Smooth muscle cell (in vitro differentiated cells): ENCODE results near the gene KRT27. TPM values are rescaled to one million over a fixed set of nuclear protein-coding genes. Genes with fewer than 3 reads are reported as not detected.

Experiments
- DNase-seq: peaks from one replicate; lab custom pipeline; 2025; ENCODE audit not compliant: unreplicated experiment; lab: John Stamatoyannopoulos, UW
- H2AFZ ChIP-seq: fragments of 200-600 bp; sonication (generic); 2 replicates; pipeline ENCODE4 v1.6.0; 2016; ENCODE audit warnings: antibody characterized with exemption, low read depth, mild to moderate bottlenecking
- H3F3A ChIP-seq: fragments of 200-600 bp; sonication (generic); 2 replicates; pipeline ENCODE4 v1.6.0; 2017; ENCODE audit warnings: antibody characterized with exemption, low read depth
- H3K27ac ChIP-seq: fragments of 200-600 bp; sonication (generic); 2 replicates; pipeline ENCODE4 v1.5.1; 2016; ENCODE audit warnings: low read depth, mild to moderate bottlenecking
- H3K27me3 ChIP-seq: fragments of 200-600 bp; sonication (generic); 2 replicates; pipeline ENCODE4 v1.6.1; 2016; ENCODE audit warnings: low read depth, mild to moderate bottlenecking
- H3K36me3 ChIP-seq: fragments of 200-600 bp; sonication (generic); 2 replicates; pipeline ENCODE4 v1.5.1; 2016; ENCODE audit warnings: low read depth
- H3K4me1 ChIP-seq: fragments of 200-600 bp; sonication (generic); 2 replicates; pipeline ENCODE4 v1.5.1; 2016; ENCODE audit warnings: low read depth
- H3K4me2 ChIP-seq: fragments of 200-600 bp; sonication (generic); 2 replicates; pipeline ENCODE4 v1.6.0; 2016; ENCODE audit warnings: mild to moderate bottlenecking
- H3K4me3 ChIP-seq: fragments of 200-600 bp; sonication (generic); 2 replicates; pipeline ENCODE4 v1.5.1; 2016; ENCODE audit warnings: mild to moderate bottlenecking
- H3K79me2 ChIP-seq: fragments of 200-600 bp; sonication (generic); 2 replicates; pipeline ENCODE4 v1.6.0; 2016; ENCODE audit warnings: low read depth, mild to moderate bottlenecking
- H3K9ac ChIP-seq: fragments of 200-600 bp; sonication (generic); 2 replicates; pipeline ENCODE4 v1.6.0; 2016; ENCODE audit warnings: low read depth
- H3K9me3 ChIP-seq: fragments of 200-600 bp; sonication (generic); replicated peaks from 2 replicates; pipeline ENCODE4 v1.5.1; 2016; ENCODE audit warnings: low read depth
- H4K20me1 ChIP-seq: fragments of 200-600 bp; sonication (generic); 2 replicates; pipeline ENCODE4 v1.6.0; 2016; ENCODE audit warnings: low read depth
- CTCF ChIP-seq: fragments of 200-600 bp; sonication (generic); IDR thresholded peaks from 2 replicates; pipeline ENCODE4 v1.5.1; 2017; ENCODE audit warnings: borderline replicate concordance, mild to moderate bottlenecking, antibody characterized with exemption; ENCODE audit not compliant: insufficient read depth, poor library complexity, severe bottlenecking
- WGBS: methylation state at CpG from one replicate; pipeline ENCODE4 v1.1.7; 2016; ENCODE audit warnings: low lambda C conversion rate; 5-methylcytosine and 5-hydroxymethylcytosine counted together
- polyA plus RNA-seq: library from polyadenylated mRNA; unstranded; fragments of >200 nt; fragmentation: Nextera tagmentation; extraction: Ambion mirVana; gene quantifications from 2 replicates; pipeline ENCODE4 v1.2.1, GENCODE V29; 2016
- total RNA-seq: library from RNA; depleted of rRNA; stranded (reverse); fragments of >200 nt; gene quantifications from 2 replicates; pipeline ENCODE4 v1.2.3, GENCODE V29; 2014

Gene KRT27
- total and polyA plus RNA-seq, 2 experiments from 2014 or later: 0.54 to 1.1 TPM

DNA sequence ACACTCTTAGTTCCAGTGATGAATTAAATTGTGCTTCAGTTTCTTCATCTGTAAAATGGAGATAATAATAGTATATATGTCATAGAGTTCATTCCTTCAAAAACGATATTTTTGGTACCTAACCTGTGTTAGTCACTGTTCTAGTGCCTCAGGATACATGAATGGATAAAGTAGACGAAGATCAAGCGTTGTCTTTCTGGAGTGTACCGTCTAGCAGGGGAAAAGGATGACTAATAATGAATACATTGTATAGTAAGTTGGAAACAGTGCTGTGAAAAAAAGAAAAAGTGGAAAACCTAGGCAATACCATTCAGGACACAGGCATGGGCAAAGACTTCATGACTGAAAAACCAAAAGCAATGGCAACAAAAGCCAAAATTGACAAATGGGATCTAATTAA, 31.5 kb upstream of the KRT27 start:
- Histone ChIP-seq H3K36me3 (no peaks in the 10 kb centered on the region), H3F3A (peaks cover 3% of the 10 kb centered on the region), H3K27ac (no peak overlapping the region), H3K79me2 (no peaks in the 10 kb centered on the region), H3K27me3 (peaks cover 47% of the 10 kb centered on the region), H3K4me1 (peaks cover 7% of the 10 kb centered on the region), H3K4me3 (no peak overlapping the region), H3K9ac (no peak overlapping the region), H3K9me3 (no peaks in the 10 kb centered on the region), H4K20me1 (no peaks in the 10 kb centered on the region), H2AFZ (no peak overlapping the region), H3K4me2 (no peak overlapping the region)
- no peak for DNase-seq
- whole genome bisulfite sequencing: 56% methylated on average over 4 of the region's 4 CpGs
- no peak for TF ChIP-seq CTCF

DNA sequence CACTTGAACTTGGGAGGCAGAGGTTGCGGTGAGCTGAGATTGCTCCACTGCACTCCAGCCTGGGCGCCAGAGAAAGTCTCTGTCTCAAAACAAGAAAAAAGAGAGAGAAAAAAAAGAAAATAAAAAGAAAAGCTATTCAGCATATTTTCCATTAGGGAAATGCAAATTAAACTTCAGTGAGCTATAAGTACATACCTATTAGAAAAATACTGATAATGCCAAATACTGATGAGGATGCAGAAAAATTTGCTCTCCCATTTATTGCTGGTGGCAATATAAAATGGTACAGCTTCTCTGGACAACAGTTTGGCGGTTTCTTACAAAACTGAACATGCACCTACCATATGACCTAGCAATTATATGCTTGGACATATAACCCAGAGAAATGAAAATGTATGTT, 30.3 kb upstream of the KRT27 start:
- H3K27ac ChIP-seq: no peak overlapping the region
- H3K4me2 ChIP-seq: no peak overlapping the region
- no peak overlapping the region for H3K9ac ChIP-seq
- peaks cover under 1% of the 10 kb centered on the region for H3F3A ChIP-seq
- no peak for TF ChIP-seq CTCF
- no peaks in the 10 kb centered on the region for H4K20me1 ChIP-seq
- H3K4me3 ChIP-seq: no peak overlapping the region
- H3K36me3 ChIP-seq: no peaks in the 10 kb centered on the region
- H3K79me2 ChIP-seq: no peaks in the 10 kb centered on the region
- H3K4me1 ChIP-seq: no peaks in the 10 kb centered on the region
- peaks cover 58% of the 10 kb centered on the region for H3K27me3 ChIP-seq
- DNase-seq: no peak
- H2AFZ ChIP-seq: no peak overlapping the region
- WGBS: 85% methylated on average over 3 of the region's 3 CpGs
- H3K9me3 ChIP-seq: no peaks in the 10 kb centered on the region

- Histone ChIP-seq H3K9me3 (no peaks in the 10 kb centered on the region), H3K4me3 (no peak overlapping the region), H4K20me1 (no peaks in the 10 kb centered on the region), H3F3A (no peaks in the 10 kb centered on the region), H3K36me3 (no peaks in the 10 kb centered on the region), H3K79me2 (no peaks in the 10 kb centered on the region), H3K4me1 (no peaks in the 10 kb centered on the region), H2AFZ (no peak overlapping the region), H3K9ac (no peak overlapping the region), H3K4me2 (no peak overlapping the region), H3K27me3 (peaks cover 80% of the 10 kb centered on the region), H3K27ac (no peak overlapping the region)
- no peak for TF ChIP-seq CTCF
- DNase-seq: no peak
- 61% methylated on average over 6 of the region's 6 CpGs for WGBS
Measured at GRCh38 chr17:40810494-40810893, 28.1 kb upstream of the KRT27 start.

- no peaks in the 10 kb centered on the region for H3F3A ChIP-seq
- no peak for TF ChIP-seq CTCF
- no peak for DNase-seq
- H3K4me3 ChIP-seq: no peak overlapping the region
- no peaks in the 10 kb centered on the region for H3K4me1 ChIP-seq
- no peak overlapping the region for H2AFZ ChIP-seq
- H3K79me2 ChIP-seq: no peaks in the 10 kb centered on the region
- H3K36me3 ChIP-seq: no peaks in the 10 kb centered on the region
- no peak overlapping the region for H3K4me2 ChIP-seq
- WGBS: 72% methylated on average over 2 of the region's 2 CpGs
- H3K9ac ChIP-seq: no peak overlapping the region
- H3K27ac ChIP-seq: no peak overlapping the region
- no peaks in the 10 kb centered on the region for H3K9me3 ChIP-seq
- H3K27me3 ChIP-seq: peaks cover 86% of the 10 kb centered on the region
- H4K20me1 ChIP-seq: no peaks in the 10 kb centered on the region
Measured at GRCh38 chr17:40809721-40810421, 27.5 kb upstream of the KRT27 start.
